ENCODE results near the gene ST6GALNAC2. TPM values are rescaled to one million over a fixed set of nuclear protein-coding genes. Genes with fewer than 3 reads are reported as not detected.

Gene ST6GALNAC2
- polyA plus RNA-seq, 1 donor from 2014 or later, result 0.68 TPM

- Mint-ChIP-seq H3K4me1 (peaks cover 7 to 16% (median 16%) of the 10 kb centered on the region in 3 donors), H3K36me3 (peaks cover 4% of the 10 kb centered on the region), H3K9me3 (no peaks in the 10 kb centered on the region), H3K27ac (peak overlapping the region in 2 of 3 donors; percentile 69 to 80), H3K4me3 (no peak overlapping the region), H3K27me3 (no peaks in the 10 kb centered on the region)
Measured at GRCh38 chr17:76517638-76518038, 68.0 kb downstream of the ST6GALNAC2 start.

Other genes starting within 250 kb of the ST6GALNAC2 start
- gene PRPSAP1, start 231.9 kb downstream of the ST6GALNAC2 start, polyA plus RNA-seq, result 62.0 TPM
- gene SPHK1, start 201.3 kb downstream of the ST6GALNAC2 start, polyA plus RNA-seq, result not detected
- gene UBE2O, start 132.7 kb downstream of the ST6GALNAC2 start, polyA plus RNA-seq, result 13.8 TPM
- gene AANAT, start 118.3 kb downstream of the ST6GALNAC2 start, polyA plus RNA-seq, result 1.1 TPM
- gene RHBDF2, start 84.4 kb downstream of the ST6GALNAC2 start, polyA plus RNA-seq, result 160 TPM
- gene CYGB, start 48.2 kb downstream of the ST6GALNAC2 start, polyA plus RNA-seq, result 2.1 TPM
- gene PRCD, start 45.8 kb downstream of the ST6GALNAC2 start, polyA plus RNA-seq, result 24.4 TPM
- gene ST6GALNAC1, start 57.9 kb upstream of the ST6GALNAC2 start, polyA plus RNA-seq, result 0.44 TPM
- 2.7 TPM for gene MXRA7, start 125.1 kb upstream of the ST6GALNAC2 start, polyA plus RNA-seq
- gene JMJD6, start 140.7 kb upstream of the ST6GALNAC2 start, polyA plus RNA-seq, result 41.4 TPM
- 121 TPM for gene METTL23, start 141.0 kb upstream of the ST6GALNAC2 start, polyA plus RNA-seq
- 152 TPM for gene SRSF2, start 151.5 kb upstream of the ST6GALNAC2 start, polyA plus RNA-seq
- 17.5 TPM for gene MFSD11, start 152.3 kb upstream of the ST6GALNAC2 start, polyA plus RNA-seq

All from IgD-negative memory B cell (primary cell).